ENCODE results near the gene FGR. TPM values are rescaled to one million over a fixed set of nuclear protein-coding genes. Genes with fewer than 3 reads are reported as not detected.

The FGR gene
- total RNA-seq, 1 donor from 2014 or later, result not detected

GRCh38 chr1:27566462-27567145 lies 68.4 kb downstream of the FGR start:
- H2AFZ ChIP-seq (ENCODE audit: low read depth, low read length), result no peak overlapping the region
- no peak overlapping the region for H3K4me2 ChIP-seq (ENCODE audit: low read length)
- FAIRE-seq, result no peak
- TF ChIP-seq EZH2 (IDR thresholded peaks at IDR 0.05; ENCODE audit: insufficient read depth, low read length) (no peak), CTCF (IDR thresholded peaks at IDR 0.05; ENCODE audit: insufficient read depth, low read depth, low read length) (no peak)
- H3K27me3 ChIP-seq (ENCODE audit: insufficient read depth, low read length), result no peaks in the 10 kb centered on the region
- H3K9me3 ChIP-seq (ENCODE audit: insufficient read depth, low read depth, low read length), result no peaks in the 10 kb centered on the region
- Mint-ChIP-seq H3K27me3 (ENCODE audit: low read depth, unreplicated experiment) (no peaks in the 10 kb centered on the region), H3K4me1 (ENCODE audit: low read depth, unreplicated experiment) (peaks cover 81% of the 10 kb centered on the region), H3K9me3 (ENCODE audit: unreplicated experiment) (no peaks in the 10 kb centered on the region), H3K36me3 (ENCODE audit: low read depth, unreplicated experiment) (peaks cover 8% of the 10 kb centered on the region), H3K27ac (ENCODE audit: unreplicated experiment) (peak overlapping the region; percentile 77), H3K4me3 (ENCODE audit: unreplicated experiment) (peak overlapping the region; percentile 51)
- no peaks in the 10 kb centered on the region for H3K36me3 ChIP-seq (ENCODE audit: insufficient read depth, low read length)
- peaks cover 71% of the 10 kb centered on the region for H3K79me2 ChIP-seq (ENCODE audit: insufficient read depth, low read length)
- peaks cover 43% of the 10 kb centered on the region for H3K4me1 ChIP-seq (ENCODE audit: insufficient read depth, low read length)
- H3K27ac ChIP-seq (ENCODE audit: low read depth, low read length), result no peak overlapping the region
- H3K9ac ChIP-seq (ENCODE audit: low read length), result no peak overlapping the region
- H4K20me1 ChIP-seq (ENCODE audit: insufficient read depth, low read length), result peaks cover 95% of the 10 kb centered on the region
- no peak overlapping the region for H3K4me3 ChIP-seq (ENCODE audit: insufficient read depth, low read depth, low read length)
- no peak for DNase-seq (ENCODE audit: low read depth)

- no peaks in the 10 kb centered on the region for H3K27me3 ChIP-seq (ENCODE audit: insufficient read depth, low read length)
- FAIRE-seq (no peak), DNase-seq (ENCODE audit: low read depth) (no peak)
- peaks cover 69% of the 10 kb centered on the region for H3K79me2 ChIP-seq (ENCODE audit: insufficient read depth, low read length)
- H3K36me3 Mint-ChIP-seq (ENCODE audit: low read depth, unreplicated experiment), result peaks cover 8% of the 10 kb centered on the region
- H4K20me1 ChIP-seq (ENCODE audit: insufficient read depth, low read length), result peaks cover 95% of the 10 kb centered on the region
- no peak overlapping the region for H3K27ac ChIP-seq (ENCODE audit: low read depth, low read length)
- H3K4me1 ChIP-seq (ENCODE audit: insufficient read depth, low read length), result peaks cover 40% of the 10 kb centered on the region
- H3K4me3 Mint-ChIP-seq (ENCODE audit: unreplicated experiment), result no peak overlapping the region
- no peak overlapping the region for H3K4me3 ChIP-seq (ENCODE audit: insufficient read depth, low read depth, low read length)
- H3K9ac ChIP-seq (ENCODE audit: low read length), result no peak overlapping the region
- H3K4me2 ChIP-seq (ENCODE audit: low read length), result peak overlapping the region; percentile 32
- peak overlapping the region; percentile 77 for H3K27ac Mint-ChIP-seq (ENCODE audit: unreplicated experiment)
- no peak for TF ChIP-seq CTCF (IDR thresholded peaks at IDR 0.05; ENCODE audit: insufficient read depth, low read depth, low read length)
- no peak for TF ChIP-seq EZH2 (IDR thresholded peaks at IDR 0.05; ENCODE audit: insufficient read depth, low read length)
- no peaks in the 10 kb centered on the region for H3K9me3 Mint-ChIP-seq (ENCODE audit: unreplicated experiment)
- no peak overlapping the region for H2AFZ ChIP-seq (ENCODE audit: low read depth, low read length)
- H3K4me1 Mint-ChIP-seq (ENCODE audit: low read depth, unreplicated experiment), result peaks cover 85% of the 10 kb centered on the region
- no peaks in the 10 kb centered on the region for H3K27me3 Mint-ChIP-seq (ENCODE audit: low read depth, unreplicated experiment)
- H3K9me3 ChIP-seq (ENCODE audit: insufficient read depth, low read depth, low read length), result no peaks in the 10 kb centered on the region
- no peaks in the 10 kb centered on the region for H3K36me3 ChIP-seq (ENCODE audit: insufficient read depth, low read length)
These were observed 70.0 kb downstream of the FGR start for GRCh38 chr1:27564710-27565649.

Data from astrocyte (in vitro differentiated cells and primary cell).